ENCODE data around the gene CEACAM21.
"Not testable (repeated sequence)": the region's sequence is repeated elsewhere in the genome, so short reads cannot be mapped to it uniquely, and the experiment has no call there.

Gene CEACAM21

DNA sequence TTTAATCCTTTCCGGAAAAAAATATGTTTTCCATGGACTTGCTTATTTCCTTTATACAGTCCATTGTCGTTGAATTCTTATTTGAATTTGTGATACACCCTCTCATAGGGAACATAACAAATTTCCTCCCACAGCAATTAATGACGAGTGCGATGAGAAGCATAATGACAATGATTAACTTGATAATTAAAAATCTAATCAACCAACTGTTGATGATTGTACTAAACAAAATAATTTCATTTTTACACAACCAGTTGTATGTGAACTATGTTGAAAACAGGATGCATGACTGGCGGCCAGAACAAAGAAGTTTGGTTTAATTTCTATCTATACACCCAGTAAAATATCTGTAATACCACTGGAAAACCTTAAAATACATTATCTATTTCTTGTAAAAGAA lies 26.1 kb upstream of the CEACAM21 start:
- DNase-seq = no peak

DNA sequence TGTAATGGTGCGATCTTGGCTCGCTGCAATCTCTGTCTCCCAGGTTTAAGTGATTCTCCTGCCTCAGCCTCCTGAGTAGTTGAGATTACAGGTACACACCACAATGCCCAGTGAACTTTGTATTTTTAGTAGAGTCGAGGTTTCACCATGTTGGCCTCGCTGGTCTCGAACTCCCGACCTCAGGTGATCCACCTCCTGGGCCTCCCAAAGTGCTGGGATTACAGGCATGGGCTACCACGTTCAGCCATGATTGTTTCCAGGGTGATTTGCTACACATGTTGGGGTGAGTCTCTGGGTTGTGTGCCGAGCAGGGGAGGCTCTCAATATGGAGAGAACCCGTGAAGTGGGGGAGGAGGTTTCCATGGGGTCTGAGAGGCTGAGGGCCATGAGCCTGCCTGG lies 24.8 kb upstream of the CEACAM21 start:
- DNase-seq = no peak

DNA sequence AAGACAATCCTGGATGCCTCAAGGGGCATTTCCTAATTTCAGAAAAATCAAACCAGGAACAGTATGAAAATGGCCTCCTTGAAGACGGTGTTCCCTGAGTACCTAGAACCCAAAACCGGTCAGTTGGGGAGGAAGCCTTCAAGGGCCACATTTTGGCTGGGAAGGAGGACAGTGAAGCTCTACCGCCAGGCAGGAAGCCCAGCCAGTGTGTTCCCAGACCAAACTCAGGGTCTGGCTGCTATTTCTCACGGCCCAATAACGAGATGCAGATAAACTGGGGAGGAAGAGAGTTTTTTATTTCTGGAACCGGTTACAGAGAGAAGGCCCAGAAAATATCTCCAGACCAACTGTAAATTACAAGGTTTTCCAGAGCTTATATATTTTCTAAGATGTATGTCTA lies 24.3 kb upstream of the CEACAM21 start:
- no peak for DNase-seq

DNA sequence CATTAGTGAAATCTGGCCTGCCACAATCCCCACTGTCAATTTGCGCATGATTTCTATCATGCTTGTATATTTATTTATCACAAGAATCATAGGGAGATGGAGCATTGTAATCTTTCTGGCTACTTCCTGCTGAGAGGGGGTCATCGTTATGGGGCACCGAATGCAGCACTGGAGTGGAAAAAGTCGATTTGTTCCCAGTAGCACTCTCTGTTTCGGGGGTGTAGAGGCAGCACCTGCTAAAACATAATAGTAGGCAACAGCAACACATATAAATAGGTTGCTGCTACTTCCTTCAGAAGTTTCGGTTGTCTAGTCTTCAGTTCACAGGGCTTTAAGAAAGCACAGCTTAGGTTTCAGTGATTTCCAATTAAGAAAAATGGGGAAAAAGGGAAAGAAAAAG lies 23.4 kb upstream of the CEACAM21 start:
- no peak for DNase-seq

DNA sequence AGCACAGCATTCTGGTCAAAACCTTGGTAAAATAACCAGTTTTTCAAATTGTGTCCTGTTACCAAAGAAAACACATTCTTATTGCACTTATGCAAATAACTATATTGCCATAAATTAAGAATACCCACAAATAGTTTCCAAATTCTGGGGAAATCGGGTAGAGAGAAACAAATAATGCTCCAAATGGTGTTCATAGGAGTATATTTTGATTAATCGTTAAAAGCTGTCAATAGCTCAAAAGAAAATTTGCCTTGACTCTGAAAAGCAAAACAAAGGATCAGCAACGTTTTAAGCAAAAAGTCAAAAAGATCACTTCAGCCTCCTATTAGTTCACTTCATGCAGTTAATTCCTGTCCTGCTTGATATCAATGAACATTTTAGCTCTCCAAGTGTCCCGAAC lies 22.2 kb upstream of the CEACAM21 start:
- DNase-seq = no peak

DNA sequence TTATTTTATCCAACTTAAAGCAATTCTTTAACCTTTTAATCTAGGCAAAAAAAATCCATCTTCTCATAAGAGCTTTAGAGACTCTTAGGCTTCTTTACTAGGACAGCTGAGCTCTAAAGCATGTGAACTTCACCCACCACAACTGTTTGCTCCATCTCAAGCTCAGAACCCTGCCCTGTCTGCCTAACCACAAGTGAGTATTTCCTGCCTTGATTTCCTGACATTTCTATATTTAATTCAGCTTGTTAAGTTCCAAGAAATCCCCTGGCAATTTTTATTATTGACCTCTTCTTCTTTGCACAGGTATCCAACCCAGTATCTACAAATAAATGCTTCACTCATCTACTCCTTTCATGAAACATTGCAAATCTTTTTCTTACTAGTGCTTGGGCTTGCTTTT lies 21.1 kb upstream of the CEACAM21 start:
- no peak for DNase-seq

DNA sequence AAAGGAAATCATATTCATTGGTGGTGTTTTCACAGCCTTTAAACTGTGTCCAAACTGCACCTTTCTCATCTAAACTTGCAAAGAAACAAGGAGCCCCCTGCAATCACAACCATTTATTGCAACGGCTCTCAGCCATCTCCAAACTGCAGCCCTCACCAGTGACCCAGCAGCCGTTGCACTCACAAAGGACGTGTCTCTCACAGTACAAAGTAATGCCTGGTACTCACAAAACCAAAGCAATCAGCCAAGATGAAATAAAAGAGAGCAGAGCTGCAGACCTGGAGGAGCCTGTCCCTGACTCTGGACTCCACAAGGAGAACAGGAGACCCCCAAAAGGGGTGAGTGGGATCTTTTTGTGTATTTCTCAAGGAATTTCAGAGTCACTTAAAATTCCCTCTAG lies 20.2 kb upstream of the CEACAM21 start:
- no peak for DNase-seq

DNA sequence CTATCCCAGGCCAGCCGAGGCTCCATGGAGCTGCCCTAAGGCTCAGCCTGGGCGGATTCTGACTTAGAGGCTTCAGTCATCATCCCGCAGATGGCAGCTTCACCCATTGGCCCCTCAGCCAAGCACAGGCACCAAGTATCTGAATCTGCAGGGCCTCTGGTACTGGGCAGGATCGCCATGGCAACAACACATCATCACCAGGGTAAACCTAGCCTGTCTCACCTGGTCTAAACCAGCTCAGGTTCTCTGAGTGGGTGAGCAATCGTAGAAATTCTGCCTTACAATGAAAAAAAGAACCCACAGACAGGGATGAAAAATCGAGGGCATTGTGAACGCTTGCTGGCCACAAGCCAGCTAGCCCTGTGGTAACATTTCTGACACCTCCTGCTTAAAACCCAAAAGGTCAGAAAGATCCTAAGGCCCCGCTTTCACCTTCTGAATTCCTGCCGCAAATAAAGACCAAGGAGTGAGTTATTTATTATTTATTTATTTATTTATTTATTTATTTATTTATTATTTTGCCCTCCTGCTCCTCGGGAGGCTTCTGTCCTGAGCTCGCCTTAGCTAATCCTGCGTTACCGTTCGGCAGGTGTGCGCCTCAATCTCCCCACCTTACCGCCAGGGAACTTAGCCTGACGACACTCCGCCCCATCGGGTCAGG lies 12.0 kb upstream of the CEACAM21 start:
- no peak for DNase-seq

DNA sequence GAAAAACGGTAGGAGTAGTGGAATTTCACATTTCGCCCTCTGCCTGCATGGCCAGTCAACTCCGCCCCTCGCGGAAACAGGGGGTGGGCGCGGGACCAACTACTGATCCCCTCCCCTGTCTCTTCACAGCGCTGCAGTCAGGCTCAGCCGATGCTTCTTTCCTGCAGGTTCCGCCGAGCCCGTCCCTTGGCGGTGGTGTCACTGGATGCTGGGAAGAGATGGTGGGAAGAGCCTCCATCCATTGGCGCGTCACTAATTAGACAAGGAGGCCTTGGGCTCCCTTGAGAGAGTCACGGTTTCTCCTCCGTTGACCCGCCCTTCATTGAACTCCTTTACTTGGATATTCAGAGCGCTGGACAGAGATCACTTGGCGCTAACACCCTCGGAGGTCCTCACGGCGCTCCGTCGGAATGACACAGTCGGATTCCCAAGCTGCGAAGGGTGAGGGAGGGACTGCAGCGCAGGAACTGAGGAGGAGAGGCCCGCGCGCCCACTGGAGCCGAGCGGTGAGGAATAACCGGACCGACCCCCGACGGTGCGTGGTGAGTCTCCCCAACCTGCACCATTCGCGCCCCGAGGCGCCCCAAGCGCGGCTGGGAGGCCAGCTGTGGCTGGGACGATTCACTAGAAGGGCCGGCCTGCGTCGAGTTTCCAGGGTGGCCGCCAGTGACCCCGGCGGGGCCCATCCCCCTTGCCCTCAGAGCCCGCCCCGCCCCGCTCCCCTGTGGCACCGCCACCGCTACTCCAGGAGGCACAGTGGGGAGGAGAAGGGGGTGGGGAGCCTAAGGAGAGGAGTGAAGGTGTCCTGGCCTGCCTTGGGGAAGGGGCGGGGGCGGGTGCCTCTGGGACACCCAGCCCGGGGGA lies 11.2 kb upstream of the CEACAM21 start:
- no peak for DNase-seq

DNA sequence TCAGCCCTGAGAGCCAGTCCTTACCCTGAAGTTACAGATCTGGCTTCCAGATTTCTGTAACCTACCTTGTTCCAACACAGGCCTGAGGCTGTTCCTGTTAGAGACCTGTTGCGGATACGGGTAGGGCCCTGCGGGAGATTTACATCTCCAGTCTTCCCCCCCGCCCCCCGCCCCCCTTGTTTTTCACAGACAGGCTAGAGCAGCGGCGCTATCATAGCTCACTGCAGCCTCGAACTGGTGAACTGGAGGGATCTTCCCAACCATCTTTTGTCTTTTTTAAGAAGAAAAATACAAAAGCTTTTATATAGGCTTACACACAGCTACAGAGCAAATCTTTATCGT lies 10.6 kb upstream of the CEACAM21 start:
- DNase-seq = no peak

DNA sequence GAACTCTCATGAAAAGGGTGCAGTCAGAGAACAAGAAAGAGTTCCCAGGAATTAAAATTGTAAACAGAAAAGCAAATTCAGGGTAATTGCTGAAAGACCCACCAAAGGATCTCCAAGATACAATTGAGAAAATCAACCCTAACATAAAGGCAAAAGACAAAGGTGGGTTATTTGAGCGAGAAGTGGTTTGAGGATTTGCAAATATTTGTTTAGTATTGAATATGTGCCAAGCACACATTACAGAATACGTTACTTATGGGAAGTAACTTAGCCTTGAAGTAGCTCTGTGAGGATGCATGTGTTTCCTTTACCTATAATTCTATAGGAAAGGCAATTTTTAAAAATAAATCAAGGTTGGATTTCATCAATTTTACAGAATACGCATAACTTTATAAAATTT lies 10.0 kb upstream of the CEACAM21 start:
- DNase-seq = no peak

DNA sequence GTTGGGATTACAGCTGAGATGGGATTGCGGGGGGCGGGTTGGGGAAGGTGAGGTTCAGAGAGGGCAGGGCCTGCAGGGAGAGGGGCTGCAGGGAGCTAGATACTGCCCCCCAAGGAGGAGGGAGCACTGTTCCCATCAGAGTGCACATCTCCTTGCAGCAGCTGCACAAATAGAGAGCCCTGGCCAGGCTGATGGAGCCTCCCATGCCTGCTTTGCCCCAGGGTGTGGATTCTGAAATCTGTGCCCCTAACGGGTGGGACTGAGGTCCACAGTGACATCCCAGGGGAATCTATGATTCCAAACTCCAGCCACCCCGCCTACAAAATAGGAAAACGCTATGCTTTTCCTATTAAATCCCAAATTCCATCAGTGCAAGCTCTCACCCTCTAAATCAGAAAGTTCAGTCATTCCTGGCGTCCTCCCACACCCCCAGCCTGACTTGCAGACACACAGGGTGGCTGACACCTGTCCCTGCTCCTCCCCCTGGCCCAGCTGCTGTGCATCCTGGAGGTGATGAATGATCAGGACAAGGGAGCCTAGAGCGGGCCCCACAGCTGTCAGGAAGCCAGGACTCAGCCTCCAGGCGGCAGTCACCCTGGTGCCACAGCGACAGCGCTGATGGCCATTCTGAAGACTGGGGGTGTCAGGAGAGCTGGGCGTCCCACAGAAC lies 6.3 kb upstream of the CEACAM21 start:
- no peak for DNase-seq

DNA sequence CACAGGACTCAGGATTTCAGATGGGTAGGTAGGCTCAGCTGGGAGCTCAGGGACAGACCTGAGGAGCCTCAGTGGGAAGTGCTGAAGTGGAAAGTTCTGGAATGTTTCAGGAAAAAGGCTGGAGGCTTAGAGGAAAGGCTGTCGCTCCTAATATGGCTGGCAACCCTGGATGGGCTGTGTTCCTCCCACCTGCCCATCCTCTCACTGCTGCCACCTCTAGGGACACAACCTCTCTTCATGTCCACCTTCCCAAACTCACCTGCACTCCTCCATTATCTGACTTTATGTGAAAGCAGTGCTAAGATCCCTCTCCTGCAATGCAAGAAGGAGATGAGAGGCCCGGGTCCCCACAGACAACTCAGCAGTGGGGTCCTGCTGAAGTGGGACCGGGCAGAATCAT lies 5.8 kb upstream of the CEACAM21 start:
- no peak for DNase-seq

DNA sequence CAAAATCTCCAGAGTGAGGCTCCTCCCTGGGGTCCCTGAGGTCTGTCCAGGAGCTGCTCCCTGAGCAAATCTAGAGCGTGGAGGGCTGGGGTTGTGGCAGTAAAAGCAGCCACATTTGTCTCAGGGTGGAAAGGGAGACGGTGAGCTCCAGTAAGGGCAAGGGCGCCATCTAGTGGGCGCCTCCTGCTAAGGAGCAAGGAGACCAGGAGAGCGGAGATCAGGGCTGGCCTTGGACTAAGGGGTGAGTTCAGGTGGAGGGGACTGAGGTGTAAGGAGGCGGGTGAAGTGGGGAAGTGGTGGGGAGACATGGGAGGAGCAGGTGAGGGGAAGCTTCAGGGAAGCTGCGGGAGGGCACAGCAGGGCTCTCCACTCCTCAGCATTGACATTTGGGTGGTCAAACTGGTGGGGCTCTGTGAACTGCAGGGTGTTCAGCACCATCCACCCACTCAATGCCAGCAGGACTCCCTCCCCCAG lies 5.3 kb upstream of the CEACAM21 start:
- no peak for DNase-seq

DNA sequence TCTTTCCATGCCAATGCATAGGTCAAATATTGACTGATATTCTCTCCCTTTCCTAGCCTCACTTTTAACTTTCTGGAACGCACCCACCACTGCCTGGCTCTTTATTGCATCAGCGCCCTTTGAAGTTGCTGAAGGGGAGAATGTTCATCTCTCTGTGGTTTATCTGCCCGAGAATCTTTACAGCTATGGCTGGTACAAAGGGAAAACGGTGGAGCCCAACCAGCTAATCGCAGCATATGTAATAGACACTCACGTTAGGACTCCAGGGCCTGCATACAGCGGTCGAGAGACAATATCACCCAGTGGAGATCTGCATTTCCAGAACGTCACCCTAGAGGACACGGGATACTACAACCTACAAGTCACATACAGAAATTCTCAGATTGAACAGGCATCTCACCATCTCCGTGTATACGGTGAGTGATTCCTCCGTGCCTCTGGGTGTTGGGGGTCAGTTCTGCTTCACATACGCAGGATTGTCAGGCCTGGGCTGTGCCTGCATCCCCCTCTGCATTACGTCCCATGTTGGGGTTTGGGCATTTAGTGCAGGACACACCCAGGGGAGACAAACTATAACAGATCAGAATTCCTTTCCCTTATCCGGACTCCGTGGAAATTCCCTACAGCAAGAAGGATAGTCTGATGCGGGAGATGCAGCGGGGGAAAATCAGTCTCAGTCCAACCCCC lies 1.3 kb downstream of the CEACAM21 start:
- no peak for DNase-seq

DNA sequence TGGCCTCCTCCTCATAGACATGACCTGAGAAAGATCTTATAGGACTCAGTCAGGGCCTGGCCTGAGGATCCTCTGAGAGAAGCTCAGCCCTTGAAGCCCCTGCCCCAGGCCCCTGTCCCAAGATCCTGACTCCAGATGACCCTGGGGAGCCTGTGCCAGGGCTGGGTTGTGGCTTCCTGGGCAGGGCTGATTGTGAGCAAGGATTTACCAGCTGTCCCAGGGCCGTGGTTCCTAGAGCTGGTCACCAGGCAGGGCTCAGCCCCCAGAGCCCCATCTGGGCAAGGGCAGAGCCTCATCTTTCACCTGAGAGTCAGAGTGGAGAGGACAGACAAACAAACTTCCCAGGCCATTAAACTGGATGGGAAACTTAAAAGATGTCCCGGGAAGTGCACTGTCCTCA lies 1.9 kb downstream of the CEACAM21 start:
- no peak for DNase-seq

DNA sequence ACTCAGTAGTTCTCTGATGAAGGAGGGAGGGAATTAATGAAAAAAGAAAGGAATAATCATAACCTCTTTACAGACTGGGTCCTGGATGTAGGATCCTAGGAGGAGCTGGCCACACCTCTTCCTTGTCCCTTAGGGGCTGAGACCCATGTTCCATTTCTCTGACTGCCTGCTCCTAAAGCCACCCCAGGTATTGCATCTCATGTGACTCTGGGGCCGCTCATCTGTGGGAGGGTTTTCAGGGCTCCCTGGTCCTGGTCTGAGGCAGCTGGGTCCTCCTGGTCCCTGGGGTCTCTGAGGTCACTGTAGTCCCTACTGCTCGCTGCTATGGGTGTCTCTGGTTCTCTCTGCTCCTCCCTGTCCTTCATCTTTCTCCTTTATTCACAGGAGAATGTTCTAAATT lies 2.9 kb downstream of the CEACAM21 start:
- DNase-seq = no peak

DNA sequence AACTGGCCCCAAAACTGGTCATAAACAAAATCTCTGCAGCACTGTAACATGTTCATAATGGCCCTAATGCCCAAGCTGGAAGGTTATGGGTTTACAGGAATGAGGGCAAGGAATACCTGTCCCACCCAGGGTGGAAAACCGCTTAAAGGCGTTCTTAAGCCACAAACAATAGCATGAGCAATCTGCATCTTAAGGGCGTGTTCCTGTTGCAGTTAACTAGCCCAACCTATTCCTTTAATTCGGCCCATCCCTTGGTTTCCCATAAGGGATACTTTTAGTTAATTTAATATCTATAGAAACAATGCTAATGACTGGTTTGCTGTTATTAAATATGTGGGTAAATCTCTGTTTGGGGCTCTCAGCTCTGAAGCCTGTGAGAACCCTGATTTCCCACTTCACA lies 5.1 kb downstream of the CEACAM21 start:
- DNase-seq = not testable (repeated sequence)

DNA sequence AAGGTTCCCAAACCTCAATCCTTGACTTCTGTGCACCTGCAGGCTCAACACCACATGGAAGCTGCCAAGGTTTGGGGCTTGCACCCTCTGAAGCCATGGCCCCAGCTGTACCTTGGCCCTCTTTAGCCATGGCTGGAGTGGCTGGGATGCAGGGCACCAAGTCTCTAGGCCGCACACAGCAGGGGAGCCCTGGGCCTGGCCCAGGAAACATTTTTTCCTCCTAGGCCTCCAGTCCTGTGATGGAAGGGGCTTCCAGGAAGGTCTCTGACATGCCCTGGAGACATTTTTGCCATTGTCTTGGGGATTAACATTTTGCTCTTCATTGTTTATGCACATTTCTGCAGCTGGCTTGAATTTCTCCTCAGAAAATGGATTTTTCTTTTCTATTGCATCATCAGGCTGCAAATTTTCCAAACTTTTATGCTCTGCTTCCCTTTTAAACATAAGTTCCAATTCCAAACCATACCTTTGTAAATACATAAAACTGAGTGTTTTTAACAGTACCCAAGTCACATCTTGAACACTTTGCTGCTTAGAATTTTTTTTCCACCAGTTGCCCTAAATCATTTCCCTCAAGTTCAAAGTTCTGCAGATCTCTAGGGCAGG lies 6.7 kb downstream of the CEACAM21 start:
- not testable (repeated sequence) for DNase-seq

DNA sequence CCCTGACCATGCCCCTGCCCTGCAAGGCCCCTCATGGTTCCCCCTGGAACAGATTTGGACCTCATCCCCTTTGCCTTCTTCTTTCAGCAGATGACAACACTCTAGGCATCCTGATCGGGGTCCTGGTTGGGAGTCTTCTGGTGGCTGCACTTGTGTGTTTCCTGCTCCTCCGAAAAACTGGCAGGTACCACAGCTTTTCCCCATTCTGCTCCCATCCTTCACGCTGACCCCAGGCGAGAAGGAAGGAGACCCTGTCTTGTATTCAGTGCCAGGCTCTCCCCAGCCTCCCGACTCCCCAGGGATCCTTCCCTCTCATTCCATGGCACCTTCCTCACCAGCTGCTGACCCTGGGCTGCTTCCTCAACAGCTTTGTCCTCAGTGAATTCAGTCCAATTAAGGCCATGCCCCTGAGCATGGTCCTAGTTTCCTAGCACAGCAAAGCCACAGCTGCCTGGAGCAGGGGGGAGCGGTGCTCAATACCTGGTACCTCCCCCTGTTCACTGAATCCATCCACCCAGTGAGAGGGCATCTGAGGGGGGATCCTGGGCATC lies 8.4 kb downstream of the CEACAM21 start:
- no peak for DNase-seq

DNA sequence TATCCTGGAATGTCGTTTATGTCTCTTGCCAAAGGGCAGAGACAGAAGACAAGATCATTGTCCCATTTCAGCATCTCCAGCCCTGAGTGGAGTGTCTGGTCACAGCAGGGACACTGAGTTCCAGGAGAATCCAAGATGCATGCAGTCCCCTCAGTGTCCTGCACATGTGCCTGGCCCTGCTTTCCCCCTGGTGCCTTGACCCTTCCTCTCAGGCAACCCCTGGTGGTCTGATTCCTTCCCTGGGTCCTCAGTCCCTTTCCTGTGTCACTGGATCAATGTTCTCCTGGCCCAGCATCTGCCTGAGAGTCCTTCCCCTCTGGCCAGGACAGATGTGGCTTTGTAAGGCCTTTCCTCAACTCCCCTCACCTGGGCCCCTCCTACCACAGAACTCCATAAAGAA lies 9.0 kb downstream of the CEACAM21 start:
- no peak for DNase-seq

DNA sequence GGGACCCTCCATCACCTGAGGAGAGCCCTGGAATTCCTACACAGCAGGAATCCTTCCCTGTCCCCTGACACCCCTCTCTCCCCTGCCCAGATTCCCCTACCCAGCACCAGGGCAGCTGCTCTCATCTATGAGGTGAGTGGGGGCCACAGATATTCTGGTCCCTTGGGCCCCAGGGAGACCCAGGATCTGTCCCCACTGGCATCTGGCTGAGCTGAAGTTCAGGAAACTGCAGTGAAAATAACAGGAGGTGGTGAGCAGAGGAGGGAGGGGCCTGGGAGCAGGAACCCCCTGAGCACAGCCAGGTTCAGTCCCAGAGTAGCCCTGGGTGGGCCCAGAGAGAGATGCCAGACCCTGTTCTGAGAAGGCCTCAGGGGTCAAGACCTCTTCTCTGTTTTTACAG lies 10.1 kb downstream of the CEACAM21 start:
- DNase-seq = no peak

Data from cerebellar nuclear complex (tissue), 1 donor.